Hematopoietic multipotent progenitor cell treated with erythropoietin and hydrocortisone succinate and interleukin-3 and kit ligand, for 4 days (in vitro differentiated cells): ENCODE data around the gene NRXN3.

ENCODE experiments used
- DNase-seq: peaks from one replicate; pipeline ENCODE4 v3.0.0-alpha.2; 2015

Gene NRXN3

DNA sequence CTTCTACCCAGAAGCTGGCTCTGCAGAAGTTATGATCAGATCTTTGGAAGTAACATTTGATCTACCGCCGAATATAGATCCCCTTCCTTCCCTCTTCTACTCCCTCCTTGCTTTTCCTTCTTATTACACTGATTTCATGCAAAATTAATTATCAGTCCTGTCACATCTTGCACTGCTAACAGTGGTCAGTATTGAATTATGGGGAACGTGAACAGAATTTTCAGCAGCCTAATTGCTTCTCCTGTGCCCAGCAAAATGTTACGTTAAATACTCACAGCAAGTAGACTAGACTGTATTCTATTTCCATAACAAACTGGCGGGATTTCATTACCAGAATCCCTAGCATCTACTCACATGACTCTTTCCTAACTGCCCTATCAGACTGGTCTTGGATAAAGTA lies 1444.3 kb downstream of the NRXN3 start:
- no peak for DNase-seq

DNA sequence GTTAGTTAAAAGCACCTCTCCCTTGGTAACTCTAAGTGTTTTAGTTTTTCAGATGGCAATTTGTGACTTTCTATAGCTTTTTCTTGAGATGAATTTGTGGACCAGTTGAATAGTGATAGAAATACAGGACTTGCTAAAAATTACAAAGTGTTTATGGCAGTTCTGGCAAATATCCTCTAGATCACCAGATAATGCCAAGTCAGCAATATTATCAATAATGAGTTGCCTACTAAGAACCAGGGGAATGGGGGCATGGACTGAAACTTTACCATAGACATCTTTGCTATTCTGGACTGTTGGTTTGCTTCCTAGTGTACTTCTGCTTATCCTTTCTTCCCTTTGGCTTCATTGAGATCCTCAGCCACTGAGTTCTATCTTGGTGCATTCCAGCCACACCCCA lies 1456.9 kb downstream of the NRXN3 start:
- no peak for DNase-seq

DNA sequence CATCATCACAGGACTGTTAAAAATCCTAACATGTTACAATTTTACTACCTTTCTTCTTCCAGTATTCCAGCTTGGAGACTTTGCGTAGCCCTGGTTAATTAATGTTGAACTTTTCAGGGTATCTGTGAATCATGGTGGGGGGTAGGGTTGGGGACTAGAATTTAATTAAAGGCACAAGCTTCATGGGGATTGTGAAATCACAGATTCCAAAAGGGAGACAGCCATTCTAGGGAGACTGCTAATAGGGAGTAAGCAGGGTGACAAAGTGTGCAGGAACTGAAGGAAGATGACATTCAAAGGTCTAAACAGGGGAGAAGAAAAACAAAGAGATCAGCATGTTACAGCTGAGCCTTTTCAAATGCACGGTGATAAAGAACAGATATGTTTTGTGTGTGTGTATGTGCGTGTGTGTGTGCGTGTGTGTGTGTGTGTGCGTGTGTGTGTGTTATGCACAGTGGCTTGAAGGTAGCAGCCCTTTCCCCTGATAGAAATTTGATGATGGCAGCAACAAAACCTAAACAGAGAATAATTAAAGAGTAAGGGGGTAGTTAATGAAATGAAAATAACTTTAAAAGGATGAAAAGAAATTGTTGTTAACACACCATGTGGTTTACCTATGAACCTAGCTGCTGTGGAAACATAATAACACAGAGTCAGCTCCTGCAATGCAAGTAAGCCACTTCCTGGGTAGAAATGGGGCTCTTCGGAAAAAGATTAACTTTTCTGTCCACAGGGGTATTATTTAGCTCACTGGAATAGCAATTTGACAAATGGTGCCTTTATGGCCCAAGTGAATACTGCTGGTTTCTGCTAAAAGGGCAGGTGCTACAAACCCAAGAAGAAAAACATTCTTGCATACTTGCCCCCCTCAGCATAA lies 1459.5 kb downstream of the NRXN3 start:
- no peak for DNase-seq

DNA sequence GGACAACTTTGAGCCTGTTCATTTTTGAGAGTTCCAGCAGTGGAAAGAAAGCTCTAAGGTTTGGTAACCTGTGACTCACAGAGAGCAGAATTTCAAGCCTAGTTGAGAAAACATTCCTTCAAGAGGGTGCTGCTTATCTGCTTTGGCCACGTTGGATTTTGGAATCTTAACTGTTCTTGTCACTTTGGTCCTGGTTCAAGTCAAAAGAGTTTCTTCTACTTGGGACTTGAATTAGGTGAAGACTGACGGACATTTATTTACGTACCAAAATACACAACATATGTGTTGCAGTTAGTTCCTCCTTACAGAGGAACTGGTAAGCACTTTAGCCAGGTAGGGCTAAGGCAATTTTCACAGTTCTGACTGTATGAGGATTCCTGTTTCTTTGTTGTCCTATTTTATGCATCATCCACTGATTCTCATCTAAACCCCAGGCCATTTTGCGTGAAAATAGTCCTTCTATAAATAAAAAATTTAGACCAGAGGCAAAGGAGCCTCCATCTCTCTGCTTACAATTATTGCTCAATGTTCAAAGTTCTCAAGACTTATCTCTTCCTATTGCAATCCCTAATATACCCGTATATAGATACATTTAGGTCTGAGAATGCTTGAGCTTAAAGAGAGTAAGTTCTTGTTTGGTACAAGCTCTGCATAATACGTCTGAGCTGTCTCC lies 1460.3 kb downstream of the NRXN3 start:
- DNase-seq: no peak

DNA sequence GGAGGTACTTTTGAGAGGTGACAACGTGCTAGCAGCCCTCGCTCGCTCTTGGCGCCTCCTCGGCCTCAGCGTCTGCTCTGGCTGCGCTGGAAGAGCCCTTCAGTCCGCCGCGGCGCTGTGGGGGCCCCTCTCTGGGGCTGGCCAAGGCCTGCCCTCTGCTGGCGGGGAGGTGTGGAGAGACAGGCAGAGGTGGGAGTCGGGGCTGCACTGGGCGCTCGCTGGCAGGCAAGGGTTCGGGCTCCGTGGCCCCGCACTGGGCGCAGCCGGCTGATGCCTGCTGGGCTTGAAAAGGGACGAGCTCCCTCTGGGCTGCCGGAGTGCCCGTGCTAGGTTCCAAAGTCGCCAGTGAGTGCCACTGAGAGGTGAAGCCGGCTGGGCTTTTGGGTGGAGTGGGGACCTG lies 1461.1 kb downstream of the NRXN3 start:
- DNase-seq: no peak

DNA sequence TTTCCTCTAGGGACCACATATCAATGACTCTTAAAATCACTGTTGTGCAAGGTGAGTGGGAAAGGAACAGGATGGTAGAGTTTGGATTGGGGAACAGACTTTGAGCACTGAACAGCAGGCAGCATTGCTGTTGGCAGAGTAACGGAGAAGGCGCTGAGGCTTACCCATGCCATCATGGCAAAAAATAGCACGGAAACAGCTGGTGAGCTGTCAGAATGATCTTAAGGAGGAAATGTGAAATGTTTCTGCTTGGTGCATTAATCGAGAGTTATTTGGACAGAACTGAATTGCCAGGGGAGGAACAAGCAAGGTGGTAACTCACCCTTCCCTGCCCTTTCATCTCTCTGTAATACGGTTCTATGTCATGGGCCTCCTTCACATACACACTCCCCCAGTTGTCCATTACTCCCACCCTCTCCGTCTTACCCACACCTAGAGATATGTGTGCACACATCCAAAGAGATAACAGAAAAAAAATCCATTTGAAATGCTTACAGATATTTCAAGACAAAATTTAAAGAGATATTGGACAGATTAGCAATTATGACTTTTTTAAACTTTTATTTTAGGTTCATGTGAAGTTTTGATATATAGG lies 1468.6 kb downstream of the NRXN3 start:
- peak; percentile 4 for DNase-seq

DNA sequence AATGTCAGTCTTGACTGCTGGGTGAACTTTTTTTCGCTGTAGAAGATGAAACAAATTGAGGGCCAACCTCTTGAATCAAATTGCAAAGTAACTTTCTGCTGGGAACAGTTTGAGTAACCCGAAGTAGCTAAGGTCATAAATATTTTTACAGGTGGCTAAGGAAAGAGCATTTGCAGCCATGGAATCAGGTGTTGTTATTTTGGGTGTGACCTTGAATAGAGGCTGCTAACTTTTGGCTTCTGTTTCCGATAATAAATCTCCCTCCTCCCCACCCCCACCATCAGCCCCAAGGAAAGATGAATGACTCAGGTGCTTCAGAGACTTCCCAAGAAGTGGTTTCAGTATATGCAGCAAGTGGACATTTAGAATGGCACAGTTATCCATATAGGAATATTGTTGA lies 1469.4 kb downstream of the NRXN3 start:
- no peak for DNase-seq

DNA sequence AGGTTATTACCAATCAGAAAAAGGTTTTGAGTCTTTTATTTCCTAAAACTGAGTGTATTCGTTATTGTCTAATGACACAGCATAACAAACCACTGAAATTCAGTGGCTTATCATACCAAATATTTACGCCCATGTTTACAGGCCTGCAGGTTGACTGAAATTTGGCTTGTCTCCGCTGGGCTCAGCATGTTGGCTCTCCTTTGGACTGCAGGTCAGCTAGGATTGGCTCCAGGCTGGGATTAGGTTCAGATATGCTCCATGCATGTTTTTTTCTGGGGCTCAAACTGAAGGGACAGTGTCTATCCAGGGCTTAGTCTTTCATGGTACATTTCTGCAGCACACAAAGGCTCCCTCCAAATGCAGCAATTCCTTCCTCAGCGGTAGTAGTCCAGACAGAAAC lies 1471.2 kb downstream of the NRXN3 start:
- DNase-seq: no peak

DNA sequence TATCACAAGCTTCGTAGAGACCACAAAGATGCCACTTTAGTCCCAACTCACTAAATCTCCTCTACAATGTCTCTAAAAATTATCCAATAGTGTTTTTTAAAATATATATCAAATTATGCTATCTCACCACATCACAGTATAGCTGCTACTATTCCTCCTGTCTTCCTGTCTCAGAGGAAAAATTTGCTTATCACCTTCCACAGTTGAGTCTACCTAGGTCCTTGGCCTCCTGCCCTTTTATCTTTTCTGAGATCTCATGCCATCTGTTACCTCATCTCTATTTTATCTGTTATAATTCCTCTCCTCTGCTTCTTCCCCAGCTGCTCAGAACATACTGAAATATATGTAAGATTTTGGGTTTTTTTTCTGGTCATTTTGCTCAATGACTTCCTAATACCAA lies 1473.0 kb downstream of the NRXN3 start:
- DNase-seq: no peak

DNA sequence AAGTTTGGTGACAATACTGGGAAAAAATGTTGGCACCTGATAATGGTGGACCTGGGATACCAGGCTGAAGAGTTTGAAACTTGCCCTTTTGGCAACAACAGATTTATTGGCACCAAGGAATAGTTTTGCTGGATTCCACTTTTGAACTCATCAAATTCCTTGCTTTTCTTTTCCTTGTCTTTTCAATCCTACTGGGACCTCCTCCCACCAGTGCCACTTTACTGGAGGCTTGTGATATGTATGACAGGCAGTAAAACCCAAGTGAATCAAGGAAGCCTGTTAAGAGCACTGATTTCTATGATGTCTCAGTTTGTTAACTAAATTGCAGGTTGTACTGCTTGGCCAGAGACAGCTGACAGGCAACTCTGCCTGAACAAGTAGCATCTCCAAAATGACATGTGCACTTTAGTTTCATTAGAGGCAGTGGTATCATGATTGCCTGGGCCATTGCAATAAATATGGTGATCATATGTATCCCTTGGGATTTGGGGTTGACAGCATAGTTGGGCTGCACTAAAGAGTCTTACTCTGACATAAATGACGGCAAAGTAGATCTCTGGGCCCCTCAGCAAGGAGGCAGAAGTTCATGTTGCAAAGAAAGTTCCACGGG lies 1475.7 kb downstream of the NRXN3 start:
- no peak for DNase-seq

DNA sequence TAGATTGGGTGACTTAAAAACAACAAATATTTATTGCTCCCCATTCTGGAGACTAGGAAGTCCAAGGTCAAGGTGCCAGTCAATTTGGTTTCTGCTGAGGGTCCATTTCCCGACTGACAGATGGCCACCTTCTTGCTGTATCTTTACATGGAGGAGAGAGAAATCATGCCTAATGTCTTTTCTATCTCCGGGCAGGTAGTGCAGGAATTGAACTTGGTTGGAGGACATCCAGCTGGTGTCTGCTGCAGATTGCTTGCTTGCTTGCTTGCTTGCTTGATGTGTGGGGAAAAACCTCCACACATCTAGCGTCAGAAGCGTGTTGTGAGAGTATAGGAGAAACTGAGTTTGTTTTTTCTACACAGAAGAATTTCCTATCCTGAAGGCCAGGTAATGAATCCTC lies 1479.7 kb downstream of the NRXN3 start:
- DNase-seq: no peak

DNA sequence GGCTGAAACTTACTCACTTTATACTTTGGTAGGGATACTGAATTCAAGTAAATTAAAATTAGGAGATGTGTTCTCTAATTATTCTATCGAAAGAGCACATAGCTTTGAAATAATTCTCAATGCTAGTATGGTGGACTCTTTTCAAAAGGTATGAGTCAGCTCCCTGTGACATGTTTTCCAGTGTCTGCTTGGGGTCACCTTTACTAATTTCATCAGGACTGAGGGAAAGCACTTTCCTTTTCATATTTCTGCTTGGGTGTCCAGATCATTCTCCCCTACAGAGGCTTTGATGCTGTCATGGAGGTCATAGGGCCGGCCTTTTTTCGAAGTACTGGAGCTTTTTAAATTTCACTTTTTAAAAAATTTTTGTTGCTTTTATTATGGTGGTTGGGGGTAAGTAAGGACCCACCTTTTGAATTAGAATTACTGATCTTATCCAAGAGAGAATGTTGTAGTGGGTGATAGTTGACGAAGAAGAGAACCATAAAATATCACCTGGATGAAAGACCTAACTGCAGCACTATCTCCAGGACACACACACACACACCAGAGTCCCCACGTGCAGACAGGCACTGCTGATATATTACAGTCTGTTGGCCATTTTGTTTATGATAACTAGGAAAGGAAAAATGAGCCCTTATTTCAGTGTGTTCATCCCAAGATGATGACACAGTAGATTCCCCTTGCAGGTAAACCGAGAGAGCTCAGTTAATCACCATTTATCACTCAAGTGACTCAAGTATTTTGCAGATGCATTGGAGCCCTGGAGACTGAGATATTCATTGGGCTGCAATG lies 1482.5 kb downstream of the NRXN3 start:
- no peak for DNase-seq

DNA sequence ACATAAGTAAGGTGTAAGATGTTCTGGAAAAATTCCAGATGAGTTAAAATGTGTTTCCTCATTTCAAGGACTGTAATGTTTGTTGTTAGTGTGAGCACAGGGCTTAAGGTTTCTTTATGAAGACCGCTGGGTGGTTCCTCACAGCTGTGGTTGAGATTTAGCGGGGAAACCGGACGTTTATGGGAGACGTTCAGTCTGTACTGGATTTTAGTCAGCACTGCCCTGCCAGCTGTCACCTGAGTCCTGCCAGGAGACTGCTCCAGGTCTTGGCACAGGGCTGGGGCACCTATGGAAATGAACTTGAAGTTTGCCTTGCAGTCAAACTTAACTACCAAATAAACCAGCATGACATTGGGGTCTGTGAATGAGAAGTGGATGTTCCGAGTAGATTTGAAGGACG lies 1485.9 kb downstream of the NRXN3 start:
- DNase-seq: peak; percentile 6

DNA sequence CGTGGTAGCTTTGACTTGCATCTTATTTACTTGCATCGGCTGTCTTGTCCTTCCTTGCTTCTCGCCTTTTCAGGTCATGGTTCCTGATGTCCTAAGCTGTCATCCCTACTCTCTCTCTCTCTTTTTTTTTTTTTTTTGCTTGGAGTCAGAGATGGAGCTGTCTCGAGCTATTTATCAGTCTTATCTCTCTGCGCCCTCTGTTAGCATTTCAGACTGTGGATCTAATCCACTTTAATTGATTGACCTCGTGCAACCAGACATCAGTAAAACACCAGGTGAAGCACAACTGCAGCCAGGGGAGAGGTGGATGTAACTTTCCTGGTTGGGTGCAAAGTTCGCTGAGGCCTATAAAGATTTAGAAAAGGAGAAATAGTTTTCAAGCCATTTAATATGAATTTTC lies 1486.3 kb downstream of the NRXN3 start:
- no peak for DNase-seq

DNA sequence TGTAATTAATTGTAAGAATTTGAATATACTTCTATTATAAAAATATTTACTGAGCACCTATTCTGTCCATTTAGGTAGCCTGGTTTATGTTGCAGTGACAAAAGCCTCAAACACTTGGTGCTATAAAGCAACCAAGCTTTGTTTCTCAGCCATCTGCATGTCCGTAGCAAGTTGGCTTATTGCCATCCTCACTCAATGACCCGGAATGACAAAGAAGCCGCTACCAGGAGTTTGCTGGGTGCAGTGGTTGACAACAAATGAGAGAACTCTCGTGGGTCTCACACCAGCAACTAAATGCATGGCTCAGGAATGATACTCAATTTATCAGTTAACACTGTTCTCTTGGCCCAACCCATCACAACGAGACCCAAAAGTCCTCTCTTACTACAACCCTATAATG lies 1488.0 kb downstream of the NRXN3 start:
- no peak for DNase-seq

DNA sequence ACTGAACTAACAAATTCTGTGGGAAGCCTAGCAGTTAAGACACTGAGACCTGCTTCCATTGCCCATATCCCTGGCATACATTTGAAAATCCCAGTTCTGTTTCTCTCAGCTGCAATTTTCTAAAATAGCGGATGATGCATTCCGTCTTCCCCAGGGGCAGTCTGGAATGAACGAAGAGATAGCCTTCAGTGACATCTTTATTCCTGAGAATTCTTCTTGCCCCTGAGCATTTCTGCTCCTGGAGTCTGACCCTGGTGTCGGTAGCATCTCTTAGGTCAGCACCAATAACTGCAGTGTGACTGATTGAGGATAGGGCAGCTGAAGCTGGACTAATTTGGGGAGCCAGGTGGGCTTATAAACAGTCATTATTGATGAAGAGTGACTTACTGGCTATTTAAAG lies 1488.6 kb downstream of the NRXN3 start:
- DNase-seq: no peak

DNA sequence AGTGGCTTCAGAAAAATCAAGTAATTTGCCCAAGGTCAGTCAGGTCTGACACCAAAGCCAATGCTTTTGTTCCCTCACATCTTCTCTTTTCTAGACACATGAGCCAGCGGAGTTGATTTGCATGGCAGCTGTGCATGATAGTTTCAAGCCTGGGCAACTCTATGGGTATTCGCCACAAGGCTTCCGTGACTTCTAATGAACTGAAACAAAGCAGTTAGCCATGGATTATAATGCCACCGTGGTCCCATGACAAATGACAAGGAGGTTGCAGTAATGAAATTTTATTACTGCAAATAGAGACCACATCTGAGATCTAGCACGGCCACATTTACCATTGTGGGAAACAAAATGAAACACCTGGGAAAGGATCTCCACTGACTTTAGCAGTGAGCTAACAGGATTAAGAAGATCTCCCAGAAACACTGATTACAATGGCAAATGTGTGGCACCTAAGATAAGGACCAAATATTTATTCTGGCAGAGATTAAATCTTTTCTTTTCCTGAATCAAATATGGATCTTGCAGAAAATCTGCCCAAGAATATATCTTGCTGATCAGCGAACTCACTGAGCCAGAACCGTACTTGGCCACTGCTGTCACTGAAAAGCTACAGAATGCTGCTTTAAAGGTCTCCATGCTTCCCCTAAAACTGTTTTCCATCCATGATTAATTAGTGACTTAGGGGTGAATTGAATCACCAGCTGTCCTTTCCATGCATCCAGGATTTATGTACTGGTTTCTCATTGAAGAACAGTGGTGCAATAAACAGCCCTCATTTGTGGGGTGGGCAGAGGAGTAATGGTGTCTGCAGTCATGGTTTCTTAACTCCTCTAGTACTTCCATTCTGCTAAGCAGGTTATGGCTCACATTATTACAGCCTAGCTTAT lies 1490.1 kb downstream of the NRXN3 start:
- no peak for DNase-seq

DNA sequence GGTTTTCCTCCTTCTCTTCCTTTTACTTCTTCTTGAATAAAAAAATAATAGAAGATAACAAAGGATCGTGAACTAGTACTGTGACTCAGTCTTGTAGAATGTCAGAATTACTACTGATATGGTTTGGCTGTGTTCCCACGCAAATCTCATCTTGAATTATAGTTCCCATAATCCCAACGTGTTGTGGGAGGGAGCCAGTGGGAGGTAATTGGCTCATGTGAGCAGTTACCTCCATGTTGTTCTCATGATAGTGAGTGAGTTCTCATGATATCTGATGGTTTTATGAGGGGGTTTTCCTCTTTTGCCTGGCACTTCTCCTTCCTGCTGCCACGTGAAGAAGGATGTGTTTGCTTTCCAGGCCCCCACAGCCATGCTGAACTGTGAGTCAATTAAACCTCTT lies 1491.6 kb downstream of the NRXN3 start:
- DNase-seq: no peak

DNA sequence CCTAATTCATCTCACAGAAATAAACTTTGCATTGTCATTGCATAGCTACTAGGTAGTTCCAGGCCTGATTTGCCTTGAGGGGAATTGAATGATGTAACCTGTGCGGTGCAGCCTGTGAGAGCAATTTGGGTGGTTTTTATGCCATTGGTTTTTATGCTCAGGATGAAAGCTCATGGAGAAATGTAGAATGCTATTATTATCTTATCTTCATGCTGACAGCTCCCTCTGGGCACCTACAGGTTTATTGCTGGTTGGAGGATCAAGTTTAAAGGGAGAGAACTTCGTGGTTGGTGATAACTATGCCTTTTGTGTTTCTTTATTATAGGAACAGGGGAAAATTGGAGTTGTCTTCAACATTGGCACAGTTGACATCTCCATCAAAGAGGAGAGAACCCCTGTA lies 1493.3 kb downstream of the NRXN3 start:
- DNase-seq: no peak

DNA sequence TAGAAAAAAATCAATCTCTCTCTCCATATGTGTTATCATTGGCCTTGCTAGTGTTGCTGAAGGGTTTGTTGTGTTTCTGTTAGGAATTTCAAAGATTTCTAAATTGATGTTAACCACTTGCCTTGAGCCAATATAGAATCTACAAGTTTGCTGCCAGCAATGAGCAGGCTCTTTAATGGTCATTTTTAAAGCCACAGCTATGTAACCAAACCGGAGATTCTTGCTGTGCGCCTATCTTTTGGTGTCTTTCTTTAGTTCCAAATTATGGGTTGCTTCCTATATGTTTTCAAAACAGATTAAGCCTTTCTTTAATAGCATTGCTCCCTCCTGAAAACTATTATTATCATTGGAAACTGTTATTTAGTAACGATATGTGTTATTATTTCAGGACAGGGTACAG lies 1495.4 kb downstream of the NRXN3 start:
- no peak for DNase-seq

DNA sequence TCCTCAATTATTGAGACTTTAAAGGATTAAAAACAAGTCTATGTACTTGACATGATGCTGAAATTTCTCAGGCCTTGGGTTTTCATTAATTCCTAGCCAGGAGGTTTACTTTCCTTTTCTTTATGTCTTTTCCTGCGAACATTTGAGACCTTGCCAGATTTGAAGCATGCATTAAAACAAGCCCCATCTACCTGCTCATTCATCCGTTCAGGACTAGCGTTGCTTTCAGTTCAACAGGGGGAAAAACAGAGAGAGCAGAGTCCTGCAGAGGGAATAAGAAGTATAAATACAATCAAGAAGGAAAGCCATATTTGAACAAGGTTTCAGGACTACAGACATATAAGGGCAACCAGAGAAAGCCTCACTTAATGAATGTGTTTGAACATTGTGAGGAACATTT lies 1498.8 kb downstream of the NRXN3 start:
- DNase-seq: no peak

DNA sequence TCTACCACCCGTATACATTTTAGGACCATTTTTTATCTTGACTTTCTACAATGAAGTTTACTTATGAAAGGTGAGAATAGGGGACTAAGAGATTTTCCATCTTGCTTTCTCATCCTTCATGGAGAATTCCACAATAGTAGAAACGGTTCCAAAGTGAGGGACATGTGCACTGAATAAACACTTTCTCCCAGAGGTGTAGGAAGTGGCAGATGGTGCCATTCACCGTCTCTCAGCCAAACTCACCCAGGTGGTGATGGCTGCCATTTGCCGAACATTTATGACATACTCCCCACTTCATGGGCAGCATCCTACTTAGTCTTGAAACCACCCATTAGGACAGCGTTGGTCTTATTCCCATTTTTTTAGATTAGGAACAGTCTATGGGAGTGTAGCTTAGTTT lies 1500.6 kb downstream of the NRXN3 start:
- no peak for DNase-seq
